Activated gamma-delta T cell (primary cell): Measurements from ENCODE around the gene MZT1.
"Not testable (repeated sequence)": the region's sequence is repeated elsewhere in the genome, so short reads cannot be mapped to it uniquely, and the experiment has no call there.

Experiments
- DNase-seq: peaks from one replicate; lab custom pipeline; 2025; lab: John Stamatoyannopoulos, UW
- total RNA-seq, 2 donors: gene quantifications; one replicate each; lab custom pipeline; 2026; lab: John Stamatoyannopoulos, UW

The MZT1 gene
- total RNA-seq = 11.8 to 13.3 reads per million in 2 donors

GRCh38 chr13:72727417-72728289 is at the start of gene MZT1, which contains the start of gene BORA:
TSS of gene MZT1 (minus strand) at chr13:72727629. CDS start at chr13:72727602, 27 bp downstream.
TSS of gene BORA (plus strand) at chr13:72727923. CDS start at chr13:72728941, 1,018 bp downstream.
- DNase-seq = peak; percentile 89

- DNase-seq = no peak
Measured at GRCh38 chr13:72774019-72774418, 46.6 kb upstream of the MZT1 start.

DNA sequence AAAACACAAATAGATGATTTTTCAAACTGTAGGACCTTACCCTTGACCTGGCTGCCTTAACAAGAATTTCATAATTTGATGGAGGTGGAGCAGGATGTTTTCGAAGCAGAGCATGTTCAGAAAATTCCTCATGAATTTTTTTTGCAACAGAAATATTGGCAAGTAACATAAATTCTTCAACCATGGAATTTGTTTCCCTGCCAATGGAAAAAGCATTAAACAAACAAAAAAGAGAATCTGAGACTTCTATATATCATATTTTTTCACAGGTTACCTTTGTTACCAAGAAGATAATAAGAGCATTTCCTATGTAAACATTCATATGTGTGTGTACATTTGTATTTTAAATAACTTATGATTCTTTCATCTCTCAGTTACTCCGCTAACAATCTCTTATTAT is 36.0 kb upstream of the MZT1 start:
- DNase-seq = no peak

DNA sequence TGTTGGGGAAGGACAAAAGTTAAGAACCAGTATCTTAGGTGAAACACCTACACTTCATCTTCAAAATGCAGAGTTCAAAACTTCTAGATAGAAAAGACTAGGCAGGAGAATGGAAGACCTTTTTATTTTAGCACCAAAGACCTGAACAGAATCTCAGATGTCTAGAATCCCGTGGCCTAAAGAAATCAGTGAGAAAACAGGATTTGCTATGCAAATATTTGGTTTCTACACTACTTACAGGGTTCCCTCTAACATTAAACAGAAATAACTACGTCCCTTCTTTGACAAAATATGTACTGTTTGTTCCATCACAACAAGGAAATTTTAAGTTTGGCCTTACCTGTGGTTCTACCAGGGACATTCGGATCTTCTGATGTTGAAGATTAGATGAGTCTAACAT is 32.8 kb upstream of the MZT1 start:
- DNase-seq = no peak

GRCh38 chr13:72757792-72758535 is 30.5 kb upstream of the MZT1 start:
- DNase-seq = no peak

- no peak for DNase-seq
Measured at GRCh38 chr13:72754111-72754510, 26.7 kb upstream of the MZT1 start.

DNA sequence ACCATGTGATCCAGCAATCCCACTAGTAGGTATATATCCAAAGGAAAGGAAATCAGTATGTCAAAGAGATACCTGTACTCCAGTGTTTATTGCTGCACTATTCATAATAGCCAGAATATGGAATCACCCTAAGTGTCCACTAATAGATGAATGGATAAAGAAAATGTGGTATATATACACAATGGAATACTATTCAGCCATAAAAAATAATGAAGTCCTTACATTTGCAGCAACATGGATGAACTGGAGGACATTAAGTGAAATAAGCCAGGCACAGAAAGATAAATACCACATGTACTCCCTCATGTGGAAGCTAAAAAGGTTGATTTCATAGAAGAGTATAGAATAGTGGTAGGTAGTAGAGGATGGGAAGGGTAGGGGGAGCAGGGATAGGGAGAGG is 23.8 kb upstream of the MZT1 start:
- no peak for DNase-seq

DNA sequence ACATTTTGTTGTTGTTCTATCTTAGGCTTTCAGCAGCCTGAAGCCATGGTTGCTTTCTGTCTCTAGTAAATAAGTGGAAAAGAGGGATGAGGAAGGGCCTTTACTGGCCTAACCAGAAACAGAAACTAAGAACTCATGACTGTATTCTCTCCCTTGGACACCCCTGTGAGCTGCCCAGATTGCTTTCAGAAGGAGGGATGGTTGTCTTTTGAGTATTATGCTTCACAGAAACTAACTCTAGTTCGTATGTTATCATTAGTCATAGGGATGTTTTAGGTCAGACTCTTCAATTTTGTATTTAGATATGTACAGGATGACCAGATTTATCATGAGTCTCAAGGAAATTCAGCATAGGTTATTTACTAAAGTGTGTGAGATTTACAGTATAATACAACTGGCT is 17.8 kb upstream of the MZT1 start:
- no peak for DNase-seq

DNA sequence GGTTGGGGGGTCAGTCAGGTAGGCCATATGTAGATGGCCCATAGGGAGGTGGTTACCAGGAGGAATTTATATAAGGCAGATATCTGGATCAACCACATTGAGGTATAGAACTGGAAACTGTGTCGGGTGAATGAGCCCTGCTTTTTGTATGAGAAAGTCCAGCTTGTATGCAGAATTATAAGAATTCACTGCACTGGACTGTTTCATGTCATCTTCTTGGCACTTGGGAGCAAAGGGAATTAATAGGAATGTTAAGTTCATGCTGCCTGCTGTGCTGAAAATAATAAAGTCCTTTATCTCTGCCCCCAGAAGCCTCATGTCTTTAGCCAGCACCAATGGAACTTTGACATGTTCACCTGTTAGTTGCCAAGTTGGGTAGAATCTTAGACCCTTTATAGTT is 12.6 kb upstream of the MZT1 start:
- no peak for DNase-seq

DNA sequence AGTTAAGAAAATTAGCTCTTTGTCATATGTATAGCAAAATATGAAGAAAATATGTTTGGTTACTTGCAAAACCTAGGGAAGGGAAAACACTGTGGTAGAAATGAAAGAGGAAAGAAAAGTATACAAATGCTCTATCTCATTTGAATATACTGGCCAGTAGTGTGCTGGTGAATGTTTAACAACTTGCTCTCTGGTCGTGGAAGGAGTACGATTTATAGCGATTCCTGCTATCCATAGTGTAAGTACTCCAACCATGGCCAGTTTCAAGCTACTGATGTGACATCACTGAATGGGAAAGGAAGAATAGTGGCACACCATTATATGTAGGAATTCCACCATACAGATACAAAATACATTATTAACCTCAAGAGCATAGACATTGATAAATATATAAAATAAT is 9.6 kb upstream of the MZT1 start:
- DNase-seq = no peak

- DNase-seq = no peak
Measured at GRCh38 chr13:72728290-72728605, 819 bp upstream of the MZT1 start.

- peak; percentile 38 for DNase-seq
Measured at GRCh38 chr13:72726726-72727416, 558 bp downstream of the MZT1 start.

DNA sequence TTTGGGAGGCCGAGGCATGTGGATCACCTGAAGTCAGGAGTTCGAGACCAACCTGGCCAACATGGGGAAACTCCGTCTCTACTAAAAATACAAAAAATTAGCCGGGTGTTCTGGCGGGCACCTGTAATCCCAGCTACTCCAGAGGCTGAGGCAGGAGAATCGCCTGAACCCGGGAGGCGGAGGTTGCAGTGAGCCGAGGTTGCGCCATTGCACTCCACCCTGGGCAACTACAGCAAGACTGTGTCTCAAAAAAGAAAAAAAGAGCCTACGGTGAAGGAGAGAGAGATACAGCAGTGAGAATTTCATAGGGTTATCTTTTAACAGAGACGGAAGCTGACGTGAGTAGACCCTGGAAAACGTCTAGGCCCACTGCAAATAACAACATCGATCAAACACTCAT is 1.2 kb downstream of the MZT1 start:
- DNase-seq = not testable (repeated sequence)

GRCh38 chr13:72716776-72717175 is 10.7 kb downstream of the MZT1 start:
- DNase-seq = no peak

DNA sequence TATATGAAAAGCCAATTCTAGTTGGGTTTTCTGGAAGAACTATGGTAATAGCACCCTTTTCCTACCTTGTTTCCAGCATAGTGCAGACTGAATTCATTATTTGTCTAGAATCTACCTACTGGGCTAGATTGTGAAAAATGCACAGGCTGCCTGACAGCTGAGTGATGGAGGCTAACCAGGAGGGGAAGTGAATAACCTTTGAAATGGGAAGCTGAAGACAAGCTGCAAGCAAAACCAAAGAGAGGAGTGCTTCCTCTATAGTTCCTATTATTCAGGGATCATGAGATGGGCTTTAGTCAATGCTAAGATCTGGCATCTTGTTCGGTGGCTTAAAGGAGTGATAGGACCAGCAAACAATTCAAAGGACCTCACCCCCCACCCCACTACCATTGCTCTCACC is 26.9 kb downstream of the MZT1 start:
- no peak for DNase-seq

GRCh38 chr13:72698164-72698563 is 29.3 kb downstream of the MZT1 start:
- DNase-seq = no peak

DNA sequence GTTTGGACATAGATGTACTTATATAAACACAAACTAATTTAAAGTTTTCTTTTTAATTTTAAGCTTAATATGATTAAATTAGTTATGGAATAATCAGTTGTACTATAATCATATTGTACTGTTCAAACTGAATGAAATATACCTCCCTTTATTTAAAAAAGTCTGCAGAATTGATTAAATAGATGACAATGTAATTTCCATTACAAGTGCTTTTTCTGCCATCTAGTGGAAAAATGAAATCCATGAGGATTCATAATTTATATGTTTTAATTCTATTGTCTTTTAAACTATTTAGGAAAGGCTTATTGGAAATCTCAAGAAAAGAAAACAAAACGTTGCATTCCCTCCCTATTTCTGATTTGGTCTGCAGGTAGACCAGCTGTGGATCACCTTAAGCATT is 30.9 kb downstream of the MZT1 start:
- DNase-seq = no peak

DNA sequence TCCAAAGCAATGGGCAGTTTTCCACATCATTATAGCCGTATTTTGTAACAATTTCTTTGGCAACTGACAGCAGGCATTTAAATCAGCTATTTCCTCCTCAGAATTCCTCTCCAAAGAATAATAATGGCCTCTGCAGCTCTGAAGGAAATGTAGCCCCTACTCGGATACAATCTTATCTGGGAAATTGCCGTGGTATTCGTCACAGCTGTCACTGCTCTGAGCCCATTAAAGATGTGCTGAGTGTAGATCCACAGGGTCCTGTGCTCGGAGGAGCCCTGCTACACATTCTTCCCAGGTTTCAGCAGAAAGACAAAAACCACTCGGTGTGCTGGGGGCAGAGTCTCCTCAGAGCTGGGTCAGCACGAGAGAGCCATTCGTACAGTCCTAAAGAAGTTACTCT is 33.1 kb downstream of the MZT1 start:
- no peak for DNase-seq

DNA sequence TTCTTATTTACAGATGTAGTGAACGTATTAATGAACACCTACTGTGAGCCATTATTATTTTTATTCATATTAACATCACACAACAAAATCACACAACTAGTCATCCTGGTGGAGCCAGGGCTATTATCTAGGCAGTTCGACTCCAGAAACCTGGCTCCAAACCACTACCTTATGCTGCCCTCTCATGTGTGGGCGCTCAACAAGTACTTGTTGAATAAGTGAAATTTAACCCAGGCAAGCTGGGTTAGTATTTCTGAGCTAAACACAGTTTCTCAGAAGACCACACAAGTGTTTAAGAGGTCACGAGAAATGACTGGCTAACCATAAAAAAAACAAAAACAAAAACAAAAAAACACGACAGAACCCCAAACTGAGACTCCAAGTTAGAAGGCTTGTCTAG is 33.6 kb downstream of the MZT1 start:
- DNase-seq = no peak

DNA sequence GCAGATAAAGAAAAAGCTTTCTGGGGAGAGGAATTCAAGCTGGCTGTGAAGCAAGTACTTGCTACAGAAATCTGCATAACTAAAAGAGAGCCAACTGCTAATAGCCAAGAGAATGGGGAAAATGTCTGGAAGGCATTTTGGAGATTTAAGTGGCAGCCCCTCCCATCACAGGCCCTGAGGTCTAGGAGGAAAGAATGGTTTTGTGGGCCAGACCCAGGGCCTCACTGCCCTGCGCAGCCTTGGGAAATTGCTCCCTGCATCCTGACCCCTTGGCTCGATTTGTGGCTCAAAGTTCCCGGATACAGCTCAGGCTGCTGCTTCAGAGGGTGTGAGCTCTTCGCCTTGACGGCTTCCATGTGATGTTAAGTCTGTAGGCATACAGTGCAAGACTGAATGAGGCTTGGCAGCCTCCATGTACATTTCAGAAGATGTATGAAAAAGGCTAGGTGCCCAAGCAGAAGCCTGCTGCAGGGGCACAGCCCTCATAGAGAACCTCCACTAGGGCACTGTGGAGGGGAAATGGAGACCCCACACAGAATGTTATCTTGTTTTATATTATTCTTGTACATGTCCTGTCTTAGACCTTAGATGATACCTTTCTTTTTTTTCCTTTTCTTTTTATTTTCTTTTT is 34.4 kb downstream of the MZT1 start:
- DNase-seq = no peak

DNA sequence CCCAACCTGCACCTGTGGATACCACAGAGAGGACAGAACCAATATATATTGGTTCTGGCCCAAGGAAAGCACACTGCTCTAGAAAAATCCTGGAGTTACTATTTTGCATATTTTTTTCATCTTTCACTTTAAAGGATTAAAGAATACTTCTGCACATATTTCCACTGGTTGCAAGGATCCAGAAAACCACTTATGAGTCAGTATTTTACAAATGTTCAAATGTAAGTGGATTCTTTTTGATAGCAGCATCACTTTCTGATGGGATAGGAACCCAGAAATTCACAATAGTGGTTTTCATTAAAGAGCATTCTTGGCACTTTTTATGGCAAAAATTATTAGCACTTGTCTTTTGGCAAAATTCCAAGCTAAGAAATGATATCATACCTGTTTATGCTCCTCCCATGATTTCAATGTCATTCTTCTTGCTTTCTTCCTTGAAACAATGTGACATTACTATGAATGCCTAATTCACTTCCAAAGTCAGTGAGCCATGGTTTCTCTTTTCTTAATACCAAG is 38.2 kb downstream of the MZT1 start:
- DNase-seq = no peak

DNA sequence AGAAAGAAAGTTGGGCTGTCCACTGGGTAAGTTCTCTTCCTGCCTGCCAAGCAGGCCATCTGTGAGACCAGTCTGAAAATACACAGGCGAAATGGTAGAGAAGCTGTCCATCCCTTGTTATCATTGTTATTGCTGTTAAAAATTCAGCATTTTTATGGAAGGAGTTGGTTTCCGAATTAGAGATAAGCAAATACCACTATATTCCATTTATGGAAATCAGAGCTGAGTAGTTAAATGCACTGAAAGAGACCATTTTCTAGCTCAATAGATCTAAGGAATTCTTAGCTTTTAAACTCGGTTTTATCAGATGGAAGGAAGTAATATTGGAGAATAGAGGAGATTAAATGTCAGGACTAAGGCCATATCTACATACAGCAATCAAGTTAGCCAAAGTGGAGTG is 40.7 kb downstream of the MZT1 start:
- no peak for DNase-seq
